Activated CD4-positive, alpha-beta memory T cell treated with anti-CD3 and anti-CD28 coated beads, Interleukin-2, amount 10 ng/mL, durations not matched to agents 7 days and 5 days (primary cell): ENCODE results near the gene SUB1. TPM values are rescaled to one million over a fixed set of nuclear protein-coding genes. Genes with fewer than 3 reads are reported as not detected.
"Not testable (repeated sequence)": the region's sequence is repeated elsewhere in the genome, so short reads cannot be mapped to it uniquely, and the experiment has no call there.

Experiments
- CTCF ChIA-PET: fragments of 350-600 bp; sonication (Branson Sonifier 250); formaldehyde crosslinking; loops from one replicate; lab custom pipeline; 2021; ENCODE audit warnings: antibody characterized with exemption, inconsistent platforms; lab: Charles Lee
- POLR2A ChIA-PET: fragments of 350-600 bp; sonication (Branson Sonifier 250); formaldehyde crosslinking; loops from one replicate; lab custom pipeline; 2021; ENCODE audit warnings: antibody characterized with exemption; lab: Charles Lee
- DNase-seq: peaks from one replicate; pipeline ENCODE4 v3.0.0-alpha.2; 2020
- H3K27ac Mint-ChIP-seq: one replicate; pipeline ENCODE4 v1.8.0; 2021; ENCODE audit warnings: mild to moderate bottlenecking, mixed read lengths
- H3K27me3 Mint-ChIP-seq: one replicate; pipeline ENCODE4 v1.8.0; 2021; ENCODE audit warnings: mixed read lengths
- H3K36me3 Mint-ChIP-seq: one replicate; pipeline ENCODE4 v1.8.0; 2021; ENCODE audit warnings: low read depth, mixed read lengths
- H3K4me1 Mint-ChIP-seq: one replicate; pipeline ENCODE4 v1.8.0; 2021; ENCODE audit warnings: mixed read lengths
- H3K4me3 Mint-ChIP-seq: one replicate; pipeline ENCODE4 v1.8.0; 2021; ENCODE audit warnings: mild to moderate bottlenecking, mixed read lengths
- H3K9me3 Mint-ChIP-seq: one replicate; pipeline ENCODE4 v1.8.0; 2021; ENCODE audit warnings: mixed read lengths
- total RNA-seq, 2 experiments: library from RNA; stranded (reverse); gene quantifications; one replicate each; pipeline ENCODE4 v1.2.3, GENCODE V29; 2021

Gene SUB1
- total RNA-seq, 2 experiments from 2014 or later, result 603 to 618 TPM

DNA sequence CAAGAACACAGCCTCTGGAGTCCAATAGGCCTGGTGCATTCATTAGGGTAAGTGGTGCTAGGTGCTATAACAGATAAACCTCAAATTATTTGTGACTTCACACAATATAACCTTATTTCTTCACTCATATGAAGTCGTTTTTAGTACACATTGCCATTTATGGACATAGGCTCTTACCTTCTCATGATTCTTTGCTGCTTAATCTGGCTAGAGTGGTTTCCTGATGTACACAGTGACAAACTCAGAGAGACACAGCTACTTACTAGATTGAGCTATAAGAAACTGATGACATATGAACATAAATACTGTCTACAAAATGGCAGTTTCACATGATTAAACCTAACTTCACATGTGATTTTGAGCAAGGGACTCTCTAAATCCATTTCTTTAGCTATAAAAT, 14.2 kb upstream of the SUB1 start:
- Mint-ChIP-seq H3K4me3 (no peak overlapping the region), H3K27ac (no peak overlapping the region), H3K27me3 (no peaks in the 10 kb centered on the region), H3K4me1 (peaks cover 22% of the 10 kb centered on the region), H3K9me3 (no peaks in the 10 kb centered on the region), H3K36me3 (peaks cover 31% of the 10 kb centered on the region)
- ChIA-PET CTCF (interaction anchor here (1.0 to 1.3 kb wide), 3 partner anchors 14 to 19 kb away, joined by 3 to 7 read pairs (median 3); partner anchors contain the start of gene SUB1), POLR2A (interaction anchor here (1.2 to 1.4 kb wide), 3 partner anchors 12 to 40 kb away, joined by 3 to 4 read pairs (median 4); no protein-coding TSS in a partner anchor)
- DNase-seq, result no peak

DNA sequence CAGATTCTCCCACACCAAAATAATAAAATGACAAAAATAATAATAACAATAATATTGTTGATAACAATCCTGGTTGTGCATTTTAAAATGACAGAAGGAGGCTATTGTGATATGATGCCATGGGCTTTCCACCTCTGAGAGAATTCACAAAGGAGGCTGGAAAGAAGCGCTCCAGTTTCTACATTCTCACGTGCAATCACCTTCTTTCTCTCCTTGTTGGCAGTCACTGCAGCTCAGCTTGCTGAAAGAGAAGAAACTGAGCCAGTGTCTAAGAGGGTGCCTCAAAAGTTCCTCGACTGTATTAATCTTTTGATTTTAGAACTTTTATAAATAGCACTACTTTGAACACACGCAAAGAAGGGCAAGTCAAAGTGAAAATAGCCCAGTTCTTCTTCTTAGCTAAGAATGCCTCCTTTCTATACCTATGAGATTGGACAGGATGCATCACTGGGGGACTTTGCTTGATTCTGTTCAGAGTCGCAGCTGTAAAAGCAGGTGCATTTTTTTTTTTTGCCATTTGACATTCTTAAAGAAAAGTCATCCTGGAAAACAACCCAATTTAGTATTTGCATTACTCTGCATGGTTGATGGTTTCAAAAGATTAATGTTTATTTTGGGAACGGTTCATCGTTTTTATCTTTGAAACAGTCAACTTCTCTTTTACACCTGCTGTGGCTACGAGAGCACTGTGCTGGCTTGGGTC, 12.4 kb upstream of the SUB1 start:
- no peak overlapping the region for H3K27ac Mint-ChIP-seq
- no peaks in the 10 kb centered on the region for H3K27me3 Mint-ChIP-seq
- H3K4me1 Mint-ChIP-seq, result peaks cover 28% of the 10 kb centered on the region
- POLR2A ChIA-PET, result interaction anchor here (1.1 to 1.2 kb wide), 2 partner anchors 8 to 10 kb away, joined by 3 to 7 read pairs; no protein-coding TSS in a partner anchor
- DNase-seq, result no peak
- no peaks in the 10 kb centered on the region for H3K9me3 Mint-ChIP-seq
- CTCF ChIA-PET, result interaction anchor here (1.7 to 2.0 kb wide), 2 partner anchors 12 to 17 kb away, joined by 10 to 12 read pairs; partner anchors contain the start of gene SUB1
- H3K4me3 Mint-ChIP-seq, result no peak overlapping the region
- peaks cover 22% of the 10 kb centered on the region for H3K36me3 Mint-ChIP-seq

DNA sequence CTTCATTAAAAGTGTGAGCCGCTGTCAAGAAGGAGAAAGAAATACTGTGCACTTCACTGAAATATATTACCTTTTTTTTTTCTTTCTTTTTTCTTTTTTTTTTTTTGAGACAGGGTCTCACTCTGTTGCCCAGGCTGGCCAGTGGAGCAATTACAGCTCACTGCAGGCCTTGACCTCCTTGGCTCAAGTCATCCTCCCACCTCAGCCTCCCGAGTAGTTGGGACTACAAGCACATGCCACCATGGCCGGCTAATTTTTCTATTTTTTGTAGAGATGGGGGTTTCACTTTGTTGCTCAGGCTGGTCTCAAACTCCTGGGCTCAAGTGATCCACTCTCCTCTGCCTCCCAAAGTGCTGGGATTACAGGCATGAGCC, 11.9 kb upstream of the SUB1 start:
- not testable (repeated sequence) for H3K27me3 Mint-ChIP-seq, H3K9me3 Mint-ChIP-seq, H3K27ac Mint-ChIP-seq, DNase-seq, H3K4me3 Mint-ChIP-seq
- Mint-ChIP-seq H3K36me3 (peaks cover 22% of the 10 kb centered on the region), H3K4me1 (peaks cover 28% of the 10 kb centered on the region)
- CTCF ChIA-PET, result interaction anchor here (1.7 to 2.0 kb wide), 2 partner anchors 12 to 17 kb away, joined by 10 to 12 read pairs; partner anchors contain the start of gene SUB1
- POLR2A ChIA-PET, result interaction anchor here (1.1 to 1.2 kb wide), 2 partner anchors 8 to 9 kb away, joined by 3 to 7 read pairs; no protein-coding TSS in a partner anchor

DNA sequence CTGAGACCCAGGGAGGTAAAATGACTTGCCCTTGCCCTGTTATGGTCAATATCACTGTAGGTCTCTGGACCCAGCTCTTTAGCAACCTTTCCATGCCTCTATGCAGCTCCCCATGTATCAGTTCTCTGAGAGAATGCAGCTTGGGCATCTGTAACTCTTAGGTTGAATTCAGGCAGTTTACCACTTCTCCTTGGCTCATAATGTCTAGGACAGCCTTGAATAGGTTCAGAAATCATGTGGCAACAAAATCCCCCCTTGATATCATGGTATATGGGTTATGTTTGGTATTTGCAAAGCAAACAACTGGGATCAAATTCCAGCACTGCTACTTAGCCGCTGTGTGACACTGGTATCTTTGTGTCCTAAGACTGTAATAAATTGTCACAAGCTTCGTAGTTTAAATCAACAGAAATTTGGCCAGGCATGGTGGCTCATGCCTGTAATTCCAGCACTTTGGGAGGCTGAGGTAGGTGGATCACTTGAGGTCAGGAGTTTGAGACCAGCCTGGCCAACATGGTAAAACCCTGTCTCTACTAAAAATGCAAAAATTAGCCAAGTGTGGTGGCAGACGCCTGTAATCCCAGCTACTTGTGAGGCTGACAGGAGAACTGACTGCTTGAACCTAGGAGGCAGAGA, 10.7 kb upstream of the SUB1 start:
- Mint-ChIP-seq H3K36me3 (peaks cover 18% of the 10 kb centered on the region), H3K27ac (no peak overlapping the region), H3K9me3 (no peaks in the 10 kb centered on the region), H3K27me3 (no peaks in the 10 kb centered on the region), H3K4me3 (no peak overlapping the region), H3K4me1 (peaks cover 25% of the 10 kb centered on the region)
- ChIA-PET CTCF (interaction anchor here (1.0 to 2.0 kb wide), 2 partner anchors 10 to 18 kb away, joined by 3 to 12 read pairs; partner anchors contain the start of gene SUB1), POLR2A (interaction anchor here (1.1 to 1.2 kb wide), 2 partner anchors 8 to 10 kb away, joined by 3 to 6 read pairs; partner anchors contain the start of gene SUB1)
- DNase-seq, result no peak

DNA sequence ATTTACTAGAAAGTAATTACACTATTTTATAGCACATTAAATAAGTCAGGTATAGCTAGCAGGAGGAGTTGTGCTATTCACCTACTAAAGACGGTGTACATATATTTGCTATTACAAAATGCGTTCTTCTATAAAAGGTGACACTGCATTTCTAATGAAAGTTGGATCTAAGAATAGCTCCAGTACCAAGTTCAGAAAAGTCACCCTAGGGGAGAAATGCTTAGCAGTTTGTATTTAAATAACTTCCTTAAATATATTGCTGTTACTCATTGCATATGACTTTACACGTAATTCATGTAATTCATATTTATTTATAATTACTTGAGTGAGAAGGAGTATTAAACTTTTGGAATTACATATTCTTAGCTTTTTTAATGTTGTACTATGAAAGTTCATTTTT, 7.0 kb upstream of the SUB1 start:
- H3K4me1 Mint-ChIP-seq, result peaks cover 42% of the 10 kb centered on the region
- H3K9me3 Mint-ChIP-seq, result no peaks in the 10 kb centered on the region
- no peak overlapping the region for H3K4me3 Mint-ChIP-seq
- no peaks in the 10 kb centered on the region for H3K27me3 Mint-ChIP-seq
- no peak overlapping the region for H3K27ac Mint-ChIP-seq
- peaks cover 22% of the 10 kb centered on the region for H3K36me3 Mint-ChIP-seq
- ChIA-PET CTCF (interaction anchor here (0.9 to 1.8 kb wide), 4 partner anchors 12 to 90 kb away, joined by 3 to 6 read pairs (median 4); no protein-coding TSS in a partner anchor), POLR2A (no interaction called here)
- no peak for DNase-seq

DNA sequence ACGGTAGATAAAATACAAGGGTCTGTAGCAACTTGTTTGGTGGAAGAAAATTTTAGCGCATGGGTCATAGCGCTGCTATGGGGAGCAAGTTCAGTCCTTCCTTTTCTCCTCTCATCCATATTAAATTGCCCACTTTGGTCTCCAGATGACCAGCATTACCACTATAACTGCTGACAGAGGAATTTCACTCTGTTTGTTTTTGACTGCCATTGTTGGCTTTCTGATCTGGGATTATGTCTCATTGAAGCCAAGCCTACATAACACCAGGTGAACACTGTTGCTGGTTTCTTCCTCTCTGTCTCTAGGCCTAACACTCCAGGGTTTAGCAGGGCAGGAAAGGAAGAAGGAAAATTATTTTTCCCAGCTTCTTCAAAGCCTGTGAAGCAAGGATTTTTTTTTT, 6.6 kb upstream of the SUB1 start:
- POLR2A ChIA-PET, result no interaction called here
- Mint-ChIP-seq H3K27me3 (no peaks in the 10 kb centered on the region), H3K4me1 (peaks cover 46% of the 10 kb centered on the region), H3K9me3 (no peaks in the 10 kb centered on the region), H3K27ac (no peak overlapping the region), H3K36me3 (peaks cover 22% of the 10 kb centered on the region), H3K4me3 (no peak overlapping the region)
- DNase-seq, result no peak
- CTCF ChIA-PET, result interaction anchor here (0.9 to 1.8 kb wide), 4 partner anchors 11 to 90 kb away, joined by 3 to 6 read pairs (median 4); no protein-coding TSS in a partner anchor

DNA sequence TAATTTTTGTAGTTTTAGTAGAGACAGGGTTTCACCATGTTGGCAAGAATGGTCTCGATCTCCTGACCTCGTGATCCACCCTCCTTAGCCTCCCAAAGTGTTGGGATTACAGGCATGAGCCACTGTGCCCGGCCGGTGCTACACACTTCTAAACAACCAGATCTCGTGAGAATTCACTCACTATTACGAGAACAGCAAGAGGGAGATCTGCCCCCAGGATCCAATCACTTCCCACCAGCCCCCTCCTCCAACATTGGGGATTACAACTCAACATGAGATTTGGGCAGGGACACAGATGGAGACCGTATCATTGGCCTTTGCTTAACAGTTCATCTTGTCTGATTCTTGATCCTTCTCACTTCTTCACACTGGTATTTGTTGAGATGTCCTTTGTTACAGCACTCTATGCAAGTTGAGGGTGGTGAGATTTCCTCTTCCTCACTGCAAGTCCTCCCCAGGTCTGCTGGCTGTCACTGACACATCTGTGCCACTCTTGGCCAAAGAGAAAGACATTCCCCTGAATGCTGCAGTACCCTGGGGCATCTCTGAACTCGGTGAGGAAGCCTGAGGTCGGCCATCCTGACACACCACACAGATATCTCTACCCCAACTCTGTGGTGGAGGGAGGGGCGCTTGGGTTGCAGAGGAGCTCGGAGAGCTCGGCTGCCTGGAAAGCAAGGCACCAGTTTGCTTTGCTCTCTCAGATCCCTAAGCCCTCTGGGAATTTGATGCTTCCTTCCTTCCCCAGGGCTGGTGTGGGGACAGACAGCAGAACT, 4.2 kb upstream of the SUB1 start:
- peaks cover 27% of the 10 kb centered on the region for H3K36me3 Mint-ChIP-seq
- H3K4me3 Mint-ChIP-seq, result no peak overlapping the region
- peaks cover 60% of the 10 kb centered on the region for H3K4me1 Mint-ChIP-seq
- CTCF ChIA-PET, result interaction anchor here (1.0 to 2.2 kb wide), 2 partner anchors 9 to 50 kb away, joined by 3 to 6 read pairs; no protein-coding TSS in a partner anchor
- H3K27me3 Mint-ChIP-seq, result no peaks in the 10 kb centered on the region
- DNase-seq, result no peak
- POLR2A ChIA-PET, result interaction anchor here (7.3 kb wide), 1 partner anchor 46 kb away, joined by 210 read pairs; no protein-coding TSS in a partner anchor
- H3K27ac Mint-ChIP-seq, result peak overlapping the region; percentile 63
- no peaks in the 10 kb centered on the region for H3K9me3 Mint-ChIP-seq

DNA sequence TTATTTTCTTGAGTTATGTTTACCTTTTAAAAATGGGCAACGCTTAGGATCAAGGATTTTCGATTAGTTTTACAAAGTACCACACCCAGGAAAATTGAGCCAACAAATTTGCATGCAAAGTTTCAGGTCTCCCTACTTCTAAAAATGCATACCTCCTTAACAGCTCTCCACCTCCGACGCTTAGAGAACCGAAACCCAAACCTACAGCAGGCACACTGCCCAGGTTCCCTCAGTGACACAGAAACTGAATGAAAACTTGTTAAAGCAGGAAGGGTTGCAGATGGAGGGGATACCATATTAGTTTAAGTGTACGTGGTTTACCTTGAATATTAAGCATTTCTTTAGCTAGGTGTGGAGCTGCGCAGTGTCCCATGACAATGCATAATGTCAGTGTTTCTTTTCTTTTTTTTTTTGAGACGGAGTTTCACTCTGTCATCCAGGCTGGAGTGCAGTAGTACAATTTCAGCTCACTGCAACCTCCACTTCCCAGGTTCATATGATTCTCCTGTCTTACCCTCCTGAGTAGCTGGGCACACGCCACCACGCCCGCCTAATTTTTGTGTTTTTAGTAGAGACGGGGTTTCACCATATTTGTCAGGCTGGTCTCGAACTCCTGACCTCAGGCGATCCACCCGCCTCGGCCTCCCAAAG, 1.6 kb upstream of the SUB1 start:
- ChIA-PET CTCF (interaction anchor here (0.7 to 3.4 kb wide), 6 partner anchors 39 to 94 kb away, joined by 3 to 47 read pairs (median 6); no protein-coding TSS in a partner anchor), POLR2A (interaction anchor here (0.6 to 7.3 kb wide), 21 partner anchors 11 to 1052 kb away, joined by 3 to 210 read pairs (median 4); partner anchors contain the start of genes C5orf22, DROSHA, GOLPH3 and MTMR12)
- Mint-ChIP-seq H3K4me3 (peak overlapping the region; percentile 73), H3K9me3 (no peaks in the 10 kb centered on the region), H3K4me1 (peaks cover 72% of the 10 kb centered on the region), H3K27ac (peak overlapping the region; percentile 98), H3K36me3 (peaks cover 44% of the 10 kb centered on the region), H3K27me3 (no peaks in the 10 kb centered on the region)
- DNase-seq, result peak; percentile 62

DNA sequence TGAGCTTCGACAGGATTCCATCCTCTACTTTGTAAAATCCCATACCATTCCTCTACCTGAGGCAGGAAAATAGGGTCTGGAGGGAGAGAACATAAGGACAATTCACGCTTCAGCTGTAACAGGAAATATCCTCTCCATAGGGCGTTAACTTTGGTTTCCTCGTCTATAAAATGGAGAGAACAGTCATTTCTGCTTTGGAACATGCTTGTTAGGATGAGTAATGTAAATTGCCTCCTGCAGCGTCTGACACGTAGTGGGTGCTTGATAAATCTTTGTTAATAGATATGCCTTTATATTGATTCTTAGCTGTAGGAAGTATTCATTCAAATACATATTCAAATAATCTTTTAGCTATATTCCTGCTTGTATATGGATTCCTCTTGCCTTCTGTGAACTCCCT, 711 bp upstream of the SUB1 start:
- Mint-ChIP-seq H3K4me1 (peaks cover 75% of the 10 kb centered on the region), H3K27ac (peak overlapping the region; percentile 98)

DNA sequence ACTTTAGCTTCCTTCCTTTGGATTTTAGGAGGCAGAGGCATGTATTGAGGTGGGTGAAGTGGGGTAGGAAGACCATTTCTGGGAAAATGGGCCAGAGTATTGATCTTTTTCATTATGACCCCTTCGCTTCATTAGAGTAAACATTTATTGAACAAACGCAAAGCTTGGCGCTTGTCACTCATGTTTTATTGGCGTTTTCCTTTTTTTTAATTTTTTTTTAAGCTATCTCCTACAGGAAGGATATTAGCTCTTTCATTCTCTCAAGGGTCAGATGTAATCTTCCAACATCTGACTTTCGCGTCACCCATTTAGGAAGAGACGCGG, 273 bp upstream of the SUB1 start:
- Mint-ChIP-seq H3K4me1 (peaks cover 74% of the 10 kb centered on the region), H3K27me3 (no peaks in the 10 kb centered on the region), H3K27ac (peak overlapping the region; percentile 98), H3K4me3 (peak overlapping the region; percentile 93), H3K36me3 (peaks cover 52% of the 10 kb centered on the region), H3K9me3 (no peaks in the 10 kb centered on the region)
- no peak for DNase-seq
- ChIA-PET CTCF (interaction anchor here (0.6 to 3.4 kb wide), 7 partner anchors 12 to 615 kb away, joined by 3 to 47 read pairs (median 4); no protein-coding TSS in a partner anchor), POLR2A (interaction anchor here (0.5 to 7.3 kb wide), 31 partner anchors 8 to 1053 kb away, joined by 3 to 210 read pairs (median 4); partner anchors contain the start of genes C5orf22, DROSHA, GOLPH3 and MTMR12)

More for the DNA sequence above, 711 bp upstream of the SUB1 start:
- no peak for DNase-seq
- H3K4me3 Mint-ChIP-seq, result peak overlapping the region; percentile 93
- H3K27me3 Mint-ChIP-seq, result no peaks in the 10 kb centered on the region
- no peaks in the 10 kb centered on the region for H3K9me3 Mint-ChIP-seq
- ChIA-PET CTCF (interaction anchor here (0.6 to 3.4 kb wide), 7 partner anchors 11 to 614 kb away, joined by 3 to 47 read pairs (median 4); no protein-coding TSS in a partner anchor), POLR2A (interaction anchor here (0.5 to 7.3 kb wide), 30 partner anchors 7 to 1052 kb away, joined by 3 to 210 read pairs (median 4); partner anchors contain the start of genes C5orf22, DROSHA, GOLPH3 and MTMR12)
- H3K36me3 Mint-ChIP-seq, result peaks cover 50% of the 10 kb centered on the region

DNA sequence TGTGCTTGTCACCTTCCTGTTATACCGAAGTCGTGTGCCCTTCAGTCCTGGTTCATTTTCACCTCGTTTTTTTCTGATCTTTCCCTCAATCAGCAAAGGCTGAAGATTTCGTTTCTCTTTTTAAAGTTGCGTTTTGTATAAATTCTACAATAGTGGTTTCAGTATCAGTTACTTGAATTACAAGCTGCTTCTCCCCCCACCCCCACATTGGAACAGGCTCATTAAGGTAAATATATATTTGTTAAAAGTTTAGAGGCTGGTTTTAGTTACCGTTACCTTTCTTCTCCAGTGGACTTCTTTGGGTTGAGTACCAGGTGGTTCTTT, 881 bp downstream of the SUB1 start:
- H3K36me3 Mint-ChIP-seq, result peaks cover 50% of the 10 kb centered on the region
- POLR2A ChIA-PET, result interaction anchor here (0.8 to 7.3 kb wide), 8 partner anchors 13 to 413 kb away, joined by 3 to 210 read pairs (median 7); no protein-coding TSS in a partner anchor
- H3K27ac Mint-ChIP-seq, result peak overlapping the region; percentile 98
- peaks cover 70% of the 10 kb centered on the region for H3K4me1 Mint-ChIP-seq
- H3K4me3 Mint-ChIP-seq, result peak overlapping the region; percentile 93
- CTCF ChIA-PET, result interaction anchor here (8.6 kb wide), 1 partner anchor 99 kb away, joined by 318 read pairs; no protein-coding TSS in a partner anchor
- no peaks in the 10 kb centered on the region for H3K9me3 Mint-ChIP-seq
- DNase-seq, result no peak
- no peaks in the 10 kb centered on the region for H3K27me3 Mint-ChIP-seq
